ENCODE results near the gene CHMP4B. TPM values are rescaled to one million over a fixed set of nuclear protein-coding genes. Genes with fewer than 3 reads are reported as not detected.

The CHMP4B gene
- polyA plus RNA-seq, 2 of the 4 experiments (the other 2 are of a cell fraction): 81.3 to 104 TPM

GRCh38 chr20:33798444-33798843 is 12.7 kb upstream of the CHMP4B start:
- peaks cover 11% of the 10 kb centered on the region; the same call in 2 of the 3 replicates for H3K4me1 ChIP-seq
- H3K9me3 ChIP-seq: 0 out of 3 replicates have a peak, but pooled peaks cover 3% of the 10 kb centered on the region
- H3K4me2 ChIP-seq: no peak overlapping the region
- 75% methylated on average over 4 of the region's 4 CpGs for WGBS (ENCODE audit: missing lambda C conversion rate)
- no peak for TF ChIP-seq TP53 (CRISPR knock-in tag; IDR thresholded peaks at IDR 0.05)
- TF ChIP-seq, protein P1, sequence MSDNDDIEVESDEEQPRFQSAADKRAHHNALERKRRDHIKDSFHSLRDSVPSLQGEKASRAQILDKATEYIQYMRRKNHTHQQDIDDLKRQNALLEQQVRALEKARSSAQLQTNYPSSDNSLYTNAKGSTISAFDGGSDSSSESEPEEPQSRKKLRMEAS (IDR thresholded peaks at IDR 0.05): no peak
- TF ChIP-seq EHMT2 (IDR thresholded peaks at IDR 0.05; ENCODE audit: low read depth): no peak
- no peak for TF ChIP-seq EHF (CRISPR knock-in tag; IDR thresholded peaks at IDR 0.05)
- no peak for TF ChIP-seq NR3C1 (IDR thresholded peaks at IDR 0.05)
- no peak for TF ChIP-seq MAZ (IDR thresholded peaks at IDR 0.05; ENCODE audit: borderline replicate concordance, low read depth, low read length)
- no peak for TF ChIP-seq CBX2 (IDR thresholded peaks at IDR 0.05; ENCODE audit: borderline replicate concordance, low read depth)
- no peak for TF ChIP-seq HOXB13 (CRISPR knock-in tag; IDR thresholded peaks at IDR 0.05; ENCODE audit: low read depth)
- no peak for TF ChIP-seq SREBF2 (IDR thresholded peaks at IDR 0.05)
- TF ChIP-seq HES2 (IDR thresholded peaks at IDR 0.05): no peak
- TF ChIP-seq FOSB (CRISPR knock-in tag; IDR thresholded peaks at IDR 0.05): no peak
- TF ChIP-seq CHD2 (IDR thresholded peaks at IDR 0.05; ENCODE audit: low read length, partially characterized antibody): no peak
- no peak for TF ChIP-seq ESRRA (IDR thresholded peaks at IDR 0.05; ENCODE audit: borderline replicate concordance, low read length)
- TF ChIP-seq PHF8 (IDR thresholded peaks at IDR 0.05; ENCODE audit: borderline replicate concordance, low read depth): no peak
- no peak for TF ChIP-seq HEYL (CRISPR knock-in tag; IDR thresholded peaks at IDR 0.05)
- TF ChIP-seq CTCF (IDR thresholded peaks at IDR 0.05): no peak
- no peak for TF ChIP-seq CEBPB (IDR thresholded peaks at IDR 0.05)
- no peak for TF ChIP-seq REST (IDR thresholded peaks at IDR 0.05)
- TF ChIP-seq CBX8 (IDR thresholded peaks at IDR 0.05): no peak
- POLR2A ChIA-PET: no interaction called here
- H3K27ac ChIP-seq: no peak overlapping the region
- no peak overlapping the region for H3K4me3 ChIP-seq
- no peak for FAIRE-seq
- CTCF ChIA-PET: interaction anchor here (0.8 to 4.0 kb wide), 4 partner anchors 7 to 272 kb away, joined by 3 to 18 read pairs (median 4); no protein-coding TSS in a partner anchor
- no peak for DNase-seq (ENCODE audit: low read depth in 1 of 2, low spot score in 1 of 2)
- peak in 1 of 2 experiments; percentile 47; a peak in 3 of 6 replicates for ATAC-seq

DNA sequence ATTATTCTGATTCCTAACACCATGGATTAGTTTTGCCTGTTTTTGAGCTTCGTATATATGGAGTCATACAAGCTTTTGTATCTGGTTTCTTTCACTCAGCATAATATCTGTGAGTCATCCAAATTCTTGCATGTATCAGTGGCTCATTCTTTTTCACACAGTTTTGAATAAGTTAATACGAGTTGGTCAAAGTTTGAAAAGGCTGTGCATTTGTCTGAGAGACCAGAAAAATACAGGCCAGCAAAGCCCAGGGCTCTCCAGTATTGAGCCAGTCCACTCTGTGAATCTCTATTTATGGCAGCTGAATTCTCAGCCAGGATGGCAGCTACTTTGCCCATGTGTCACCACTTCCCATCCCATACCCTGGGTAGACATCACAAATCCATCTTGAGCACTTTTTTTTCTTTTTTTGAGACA is 7.2 kb upstream of the CHMP4B start:
- Histone ChIP-seq H3K27ac (no peak overlapping the region), H3K9me3 (0 out of 3 replicates have a peak, but pooled peaks cover 3% of the 10 kb centered on the region), H3K4me1 (peaks cover 8% of the 10 kb centered on the region; the same call in 1 of the 3 replicates), H3K4me3 (no peak overlapping the region), H3K4me2 (no peak overlapping the region)
- 21% methylated on average over 2 of the region's 2 CpGs for WGBS (ENCODE audit: missing lambda C conversion rate)
- POLR2A ChIA-PET: no interaction called here
- CTCF ChIA-PET: interaction anchor here (0.9 to 1.3 kb wide), 4 partner anchors 10 to 37 kb away, joined by 3 to 6 read pairs (median 3); no protein-coding TSS in a partner anchor
- ATAC-seq (peak; percentile 59 to 62; a peak in 5 of 6 replicates), FAIRE-seq (no peak), DNase-seq (ENCODE audit: low read depth in 1 of 2, low spot score in 1 of 2) (no peak)
- TF ChIP-seq REST (IDR thresholded peaks at IDR 0.05) (no peak), HOXB5 (CRISPR knock-in tag; IDR thresholded peaks at IDR 0.05) (no peak), FOSL2 (IDR thresholded peaks at IDR 0.05) (no peak), FOSL2 (CRISPR knock-in tag; IDR thresholded peaks at IDR 0.05) (peak; percentile 64; the same call in 1 of the 2 replicates), EHF (CRISPR knock-in tag; IDR thresholded peaks at IDR 0.05) (no peak)
